Suprapubic skin (tissue), 4 donors: ENCODE data around the gene CHD1L.

Experiments
- CTCF ChIP-seq, 2 donors: fragments of 200-600 bp in 1 of 2; fragments of 450-650 bp in 1 of 2; sonication (generic) in 1 of 2; IDR thresholded peaks; one replicate each; pipeline ENCODE4 v1.5.1; 2016 to 2019; ENCODE audit warnings: antibody characterized with exemption in 2 of 2, mild to moderate bottlenecking in 1 of 2, moderate library complexity in 1 of 2
- EP300 ChIP-seq: sonication (generic); formaldehyde crosslinking; IDR thresholded peaks from one replicate; pipeline ENCODE4 v1.6.1; 2017; ENCODE audit warnings: antibody characterized with exemption
- POLR2A ChIP-seq, 2 donors: fragments of 450-650 bp; IDR thresholded peaks; one replicate each; pipeline ENCODE4 v1.6.1; 2017; ENCODE audit warnings: antibody characterized with exemption in 2 of 2, mild to moderate bottlenecking in 2 of 2, moderate library complexity in 2 of 2
- POLR2AphosphoS5 ChIP-seq, 3 donors: sonication (generic); formaldehyde crosslinking; IDR thresholded peaks; one replicate each; pipeline ENCODE4 v1.6.1; 2017; ENCODE audit warnings: antibody characterized with exemption in 3 of 3

- TF ChIP-seq CTCF (IDR thresholded peaks at IDR 0.05) (no peak), POLR2AphosphoS5 (IDR thresholded peaks at IDR 0.05) (no peak), POLR2A (IDR thresholded peaks at IDR 0.05) (no peak), EP300 (no peak)
Observed at GRCh38 chr1:147252540-147252939, 10.1 kb downstream of the CHD1L start.
